ENCODE data around the gene RAC3.

GRCh38 chr17:81993729-81994592 lies 37.5 kb upstream of the RAC3 start:
- no peak for TF ChIP-seq CTCF (conservative IDR thresholded peaks at IDR 0.05 in 1 of 2, IDR thresholded peaks at IDR 0.05 in 1 of 2; ENCODE audit: extremely low read depth in 1 of 2, insufficient read depth in 1 of 2, low read depth in 1 of 2, low read length in 2 of 2)
- TF ChIP-seq EZH2 (IDR thresholded peaks at IDR 0.05; ENCODE audit: borderline replicate concordance, low read length), result no peak

All from mammary epithelial cell (primary cell).